Hematopoietic multipotent progenitor cell (in vitro differentiated cells): ENCODE results near the gene SAMD11. TPM values are rescaled to one million over a fixed set of nuclear protein-coding genes. Genes with fewer than 3 reads are reported as not detected.
A peak's percentile ranks its signal among the peaks of the same experiment; 100 is the strongest.

ENCODE experiments used
- DNase-seq, 3 donors: peaks; one replicate each; pipeline ENCODE4 v3.0.0-alpha.2; 2011 to 2015; ENCODE audit warnings: low read depth in 2 of 3, low spot score in 2 of 3
- total RNA-seq: library from RNA; depleted of rRNA; stranded (reverse); fragments of >200 nt; gene quantifications from one replicate; pipeline ENCODE4 v1.2.3, GENCODE V29; 2012

SAMD11 gene
- total RNA-seq, 1 donor = 0.54 TPM

- no peak for DNase-seq
Measured at GRCh38 chr1:916173-917075, 7.3 kb upstream of the SAMD11 start.

GRCh38 chr1:917076-917459 is 6.7 kb upstream of the SAMD11 start:
- no peak for DNase-seq

GRCh38 chr1:917466-918091 is 6.1 kb upstream of the SAMD11 start:
- no peak for DNase-seq

GRCh38 chr1:918353-918752 is 5.4 kb upstream of the SAMD11 start:
- no peak for DNase-seq

GRCh38 chr1:918843-919242 is 4.9 kb upstream of the SAMD11 start:
- DNase-seq = no peak

- DNase-seq = no peak
Measured at GRCh38 chr1:919271-919872, 4.4 kb upstream of the SAMD11 start.

GRCh38 chr1:920010-920409 is 3.7 kb upstream of the SAMD11 start:
- no peak for DNase-seq

- DNase-seq = no peak
Measured at GRCh38 chr1:920521-920920, 3.2 kb upstream of the SAMD11 start.

- DNase-seq = peak in 2 of 3 donors; percentile 77 to 83
Measured at GRCh38 chr1:921011-921837, 2.5 kb upstream of the SAMD11 start.

- no peak for DNase-seq
Measured at GRCh38 chr1:923991-924655, 400 bp downstream of the SAMD11 start.

GRCh38 chr1:924656-925560 is 1.2 kb downstream of the SAMD11 start:
- DNase-seq = no peak

GRCh38 chr1:925561-926421 is 2.1 kb downstream of the SAMD11 start:
- DNase-seq = no peak

- no peak for DNase-seq
Measured at GRCh38 chr1:927234-927633, 3.5 kb downstream of the SAMD11 start.

GRCh38 chr1:927748-928147 is 4.0 kb downstream of the SAMD11 start:
- DNase-seq = no peak

- no peak for DNase-seq
Measured at GRCh38 chr1:928825-929661, 5.3 kb downstream of the SAMD11 start.

- no peak for DNase-seq
Measured at GRCh38 chr1:929712-930632, 6.2 kb downstream of the SAMD11 start.
